ENCODE data around the gene CEP95.

DNA sequence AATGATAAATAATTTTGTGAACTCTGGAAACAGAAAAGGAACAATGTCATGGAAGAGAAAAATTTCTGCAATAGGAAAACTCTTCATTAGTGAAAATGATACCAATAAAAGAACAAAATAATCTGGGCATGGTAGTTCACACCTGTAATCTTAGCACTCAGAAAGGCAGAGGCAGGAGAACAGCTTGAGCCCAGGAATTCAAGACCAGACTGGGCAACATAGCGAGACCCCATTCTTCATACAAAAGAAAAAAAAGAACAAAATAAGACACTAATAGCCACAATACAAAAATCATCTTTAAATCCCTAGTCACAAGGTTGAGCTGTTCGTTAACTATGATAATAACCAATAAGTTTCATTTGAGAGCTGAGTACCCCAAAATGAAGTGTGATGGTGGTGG, 18.5 kb upstream of the CEP95 start:
- TF ChIP-seq, protein P1, sequence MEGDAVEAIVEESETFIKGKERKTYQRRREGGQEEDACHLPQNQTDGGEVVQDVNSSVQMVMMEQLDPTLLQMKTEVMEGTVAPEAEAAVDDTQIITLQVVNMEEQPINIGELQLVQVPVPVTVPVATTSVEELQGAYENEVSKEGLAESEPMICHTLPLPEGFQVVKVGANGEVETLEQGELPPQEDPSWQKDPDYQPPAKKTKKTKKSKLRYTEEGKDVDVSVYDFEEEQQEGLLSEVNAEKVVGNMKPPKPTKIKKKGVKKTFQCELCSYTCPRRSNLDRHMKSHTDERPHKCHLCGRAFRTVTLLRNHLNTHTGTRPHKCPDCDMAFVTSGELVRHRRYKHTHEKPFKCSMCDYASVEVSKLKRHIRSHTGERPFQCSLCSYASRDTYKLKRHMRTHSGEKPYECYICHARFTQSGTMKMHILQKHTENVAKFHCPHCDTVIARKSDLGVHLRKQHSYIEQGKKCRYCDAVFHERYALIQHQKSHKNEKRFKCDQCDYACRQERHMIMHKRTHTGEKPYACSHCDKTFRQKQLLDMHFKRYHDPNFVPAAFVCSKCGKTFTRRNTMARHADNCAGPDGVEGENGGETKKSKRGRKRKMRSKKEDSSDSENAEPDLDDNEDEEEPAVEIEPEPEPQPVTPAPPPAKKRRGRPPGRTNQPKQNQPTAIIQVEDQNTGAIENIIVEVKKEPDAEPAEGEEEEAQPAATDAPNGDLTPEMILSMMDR (IDR thresholded peaks at IDR 0.05 in 2 of 3, conservative IDR thresholded peaks at IDR 0.05 in 1 of 3; ENCODE audit: borderline replicate concordance in 1 of 3, insufficient read depth in 1 of 3, low read depth in 2 of 3, low read length in 2 of 3), result no peak
- TF ChIP-seq EZH2phosphoT487 (IDR thresholded peaks at IDR 0.05; ENCODE audit: borderline replicate concordance), result no peak
- no peak for TF ChIP-seq POLR2AphosphoS5 (IDR thresholded peaks at IDR 0.05; ENCODE audit: low read depth, low read length)
- TF ChIP-seq RAD21 (IDR thresholded peaks at IDR 0.05; ENCODE audit: low read depth), result no peak
- TF ChIP-seq, protein P2, sequence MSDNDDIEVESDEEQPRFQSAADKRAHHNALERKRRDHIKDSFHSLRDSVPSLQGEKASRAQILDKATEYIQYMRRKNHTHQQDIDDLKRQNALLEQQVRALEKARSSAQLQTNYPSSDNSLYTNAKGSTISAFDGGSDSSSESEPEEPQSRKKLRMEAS (IDR thresholded peaks at IDR 0.05), result no peak
- no peak for TF ChIP-seq POLR2A (IDR thresholded peaks at IDR 0.05; ENCODE audit: borderline replicate concordance, extremely low read depth, insufficient read depth, insufficient read length)
- TF ChIP-seq YY1 (IDR thresholded peaks at IDR 0.05; ENCODE audit: extremely low read depth, insufficient replicate concordance, low read depth, low read length), result no peak
- TF ChIP-seq FOSL1 (IDR thresholded peaks at IDR 0.05; ENCODE audit: low read depth), result no peak
- TF ChIP-seq ZNF274 (IDR thresholded peaks at IDR 0.05; ENCODE audit: low read depth, low read length), result no peak
- no peak for TF ChIP-seq SIN3A (IDR thresholded peaks at IDR 0.05; ENCODE audit: low read depth)
- TF ChIP-seq JUND (IDR thresholded peaks at IDR 0.05), result no peak
- TF ChIP-seq, protein P3, sequence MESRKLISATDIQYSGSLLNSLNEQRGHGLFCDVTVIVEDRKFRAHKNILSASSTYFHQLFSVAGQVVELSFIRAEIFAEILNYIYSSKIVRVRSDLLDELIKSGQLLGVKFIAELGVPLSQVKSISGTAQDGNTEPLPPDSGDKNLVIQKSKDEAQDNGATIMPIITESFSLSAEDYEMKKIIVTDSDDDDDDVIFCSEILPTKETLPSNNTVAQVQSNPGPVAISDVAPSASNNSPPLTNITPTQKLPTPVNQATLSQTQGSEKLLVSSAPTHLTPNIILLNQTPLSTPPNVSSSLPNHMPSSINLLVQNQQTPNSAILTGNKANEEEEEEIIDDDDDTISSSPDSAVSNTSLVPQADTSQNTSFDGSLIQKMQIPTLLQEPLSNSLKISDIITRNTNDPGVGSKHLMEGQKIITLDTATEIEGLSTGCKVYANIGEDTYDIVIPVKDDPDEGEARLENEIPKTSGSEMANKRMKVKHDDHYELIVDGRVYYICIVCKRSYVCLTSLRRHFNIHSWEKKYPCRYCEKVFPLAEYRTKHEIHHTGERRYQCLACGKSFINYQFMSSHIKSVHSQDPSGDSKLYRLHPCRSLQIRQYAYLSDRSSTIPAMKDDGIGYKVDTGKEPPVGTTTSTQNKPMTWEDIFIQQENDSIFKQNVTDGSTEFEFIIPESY (IDR thresholded peaks at IDR 0.05; ENCODE audit: extremely low read depth, insufficient replicate concordance, low read length), result no peak
- TF ChIP-seq, protein P4, sequence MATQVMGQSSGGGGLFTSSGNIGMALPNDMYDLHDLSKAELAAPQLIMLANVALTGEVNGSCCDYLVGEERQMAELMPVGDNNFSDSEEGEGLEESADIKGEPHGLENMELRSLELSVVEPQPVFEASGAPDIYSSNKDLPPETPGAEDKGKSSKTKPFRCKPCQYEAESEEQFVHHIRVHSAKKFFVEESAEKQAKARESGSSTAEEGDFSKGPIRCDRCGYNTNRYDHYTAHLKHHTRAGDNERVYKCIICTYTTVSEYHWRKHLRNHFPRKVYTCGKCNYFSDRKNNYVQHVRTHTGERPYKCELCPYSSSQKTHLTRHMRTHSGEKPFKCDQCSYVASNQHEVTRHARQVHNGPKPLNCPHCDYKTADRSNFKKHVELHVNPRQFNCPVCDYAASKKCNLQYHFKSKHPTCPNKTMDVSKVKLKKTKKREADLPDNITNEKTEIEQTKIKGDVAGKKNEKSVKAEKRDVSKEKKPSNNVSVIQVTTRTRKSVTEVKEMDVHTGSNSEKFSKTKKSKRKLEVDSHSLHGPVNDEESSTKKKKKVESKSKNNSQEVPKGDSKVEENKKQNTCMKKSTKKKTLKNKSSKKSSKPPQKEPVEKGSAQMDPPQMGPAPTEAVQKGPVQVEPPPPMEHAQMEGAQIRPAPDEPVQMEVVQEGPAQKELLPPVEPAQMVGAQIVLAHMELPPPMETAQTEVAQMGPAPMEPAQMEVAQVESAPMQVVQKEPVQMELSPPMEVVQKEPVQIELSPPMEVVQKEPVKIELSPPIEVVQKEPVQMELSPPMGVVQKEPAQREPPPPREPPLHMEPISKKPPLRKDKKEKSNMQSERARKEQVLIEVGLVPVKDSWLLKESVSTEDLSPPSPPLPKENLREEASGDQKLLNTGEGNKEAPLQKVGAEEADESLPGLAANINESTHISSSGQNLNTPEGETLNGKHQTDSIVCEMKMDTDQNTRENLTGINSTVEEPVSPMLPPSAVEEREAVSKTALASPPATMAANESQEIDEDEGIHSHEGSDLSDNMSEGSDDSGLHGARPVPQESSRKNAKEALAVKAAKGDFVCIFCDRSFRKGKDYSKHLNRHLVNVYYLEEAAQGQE (IDR thresholded peaks at IDR 0.05; ENCODE audit: low read depth), result no peak
- TF ChIP-seq, protein P5, sequence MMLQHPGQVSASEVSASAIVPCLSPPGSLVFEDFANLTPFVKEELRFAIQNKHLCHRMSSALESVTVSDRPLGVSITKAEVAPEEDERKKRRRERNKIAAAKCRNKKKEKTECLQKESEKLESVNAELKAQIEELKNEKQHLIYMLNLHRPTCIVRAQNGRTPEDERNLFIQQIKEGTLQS (IDR thresholded peaks at IDR 0.05), result no peak

All from HCT116 (cell line).